Chondrocyte (in vitro differentiated cells): Measurements from ENCODE around the gene CACNG4. TPM values are rescaled to one million over a fixed set of nuclear protein-coding genes. Genes with fewer than 3 reads are reported as not detected.

Source experiments
- DNase-seq: peaks from one replicate; pipeline ENCODE4 v3.0.0; 2021; ENCODE audit warnings: mixed read lengths, low spot score
- H3K27ac Mint-ChIP-seq: one replicate; pipeline ENCODE4 v1.8.0; 2021; ENCODE audit warnings: mild to moderate bottlenecking, moderate library complexity, mixed read lengths; ENCODE audit not compliant: unreplicated experiment
- H3K27me3 Mint-ChIP-seq: 2 replicates; pipeline ENCODE4 v1.8.0; 2021; ENCODE audit warnings: low read depth, mixed read lengths
- H3K36me3 Mint-ChIP-seq: 2 replicates; pipeline ENCODE4 v1.8.0; 2021; ENCODE audit warnings: low read depth, mixed read lengths
- H3K4me1 Mint-ChIP-seq: 2 replicates; pipeline ENCODE4 v1.8.0; 2021; ENCODE audit warnings: low read depth, mild to moderate bottlenecking, mixed read lengths
- H3K4me3 Mint-ChIP-seq: one replicate; pipeline ENCODE4 v1.8.0; 2021; ENCODE audit warnings: mild to moderate bottlenecking, moderate library complexity, mixed read lengths; ENCODE audit not compliant: unreplicated experiment
- H3K9me3 Mint-ChIP-seq: 2 replicates; pipeline ENCODE4 v1.8.0; 2021; ENCODE audit warnings: low read depth, mixed read lengths
- CTCF ChIP-seq: fragments of 200-600 bp; sonication (generic); IDR thresholded peaks from 2 replicates; pipeline ENCODE4 v1.5.0; 2021; ENCODE audit warnings: antibody characterized with exemption, mild to moderate bottlenecking, moderate library complexity
- total RNA-seq: library from RNA; stranded (reverse); gene quantifications from 3 replicates; pipeline ENCODE4 v1.2.1, GENCODE V29; 2021

Gene CACNG4
- total RNA-seq, 1 donor from 2014 or later: 2.9 TPM

- no peak for TF ChIP-seq CTCF
- Mint-ChIP-seq H3K36me3 (no peaks in the 10 kb centered on the region), H3K27me3 (no peaks in the 10 kb centered on the region), H3K4me3 (no peak overlapping the region), H3K4me1 (no peaks in the 10 kb centered on the region), H3K27ac (no peak overlapping the region), H3K9me3 (no peaks in the 10 kb centered on the region)
- no peak for DNase-seq
Measured at GRCh38 chr17:67026341-67026740, 61.8 kb downstream of the CACNG4 start.

DNA sequence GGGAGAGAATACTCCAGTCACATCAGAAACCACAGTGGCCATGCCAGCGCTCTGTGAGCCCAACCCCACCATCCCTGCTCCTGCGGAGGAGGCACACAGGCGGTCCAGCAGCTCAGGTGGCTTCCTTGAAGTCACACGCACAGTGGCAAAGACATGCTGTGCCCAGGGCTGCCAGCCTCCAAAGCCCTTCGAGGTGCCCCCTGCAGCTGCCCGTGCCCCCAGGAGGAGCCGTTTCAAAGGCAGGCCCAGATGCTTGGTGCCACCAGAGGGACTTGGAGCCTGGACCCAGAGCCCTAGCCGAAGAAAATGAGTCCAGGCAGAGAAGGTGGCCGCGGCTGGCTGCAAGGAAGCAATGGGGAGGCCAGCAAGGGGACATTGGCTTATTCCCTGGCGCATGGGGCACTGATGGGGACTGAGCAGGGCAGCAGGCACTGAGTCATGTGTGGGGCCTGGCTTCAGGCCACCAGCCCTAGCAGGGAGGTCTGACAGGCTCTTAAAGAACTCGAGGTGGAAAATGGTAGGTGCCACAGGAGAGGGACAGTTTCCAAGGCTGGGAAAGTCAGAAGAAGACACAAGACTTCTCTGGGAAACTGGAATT, 62.6 kb downstream of the CACNG4 start:
- H3K9me3 Mint-ChIP-seq: no peaks in the 10 kb centered on the region
- no peak overlapping the region for H3K4me3 Mint-ChIP-seq
- TF ChIP-seq CTCF: no peak
- no peaks in the 10 kb centered on the region for H3K36me3 Mint-ChIP-seq
- no peaks in the 10 kb centered on the region for H3K27me3 Mint-ChIP-seq
- no peak overlapping the region for H3K27ac Mint-ChIP-seq
- DNase-seq: no peak
- H3K4me1 Mint-ChIP-seq: no peaks in the 10 kb centered on the region

DNA sequence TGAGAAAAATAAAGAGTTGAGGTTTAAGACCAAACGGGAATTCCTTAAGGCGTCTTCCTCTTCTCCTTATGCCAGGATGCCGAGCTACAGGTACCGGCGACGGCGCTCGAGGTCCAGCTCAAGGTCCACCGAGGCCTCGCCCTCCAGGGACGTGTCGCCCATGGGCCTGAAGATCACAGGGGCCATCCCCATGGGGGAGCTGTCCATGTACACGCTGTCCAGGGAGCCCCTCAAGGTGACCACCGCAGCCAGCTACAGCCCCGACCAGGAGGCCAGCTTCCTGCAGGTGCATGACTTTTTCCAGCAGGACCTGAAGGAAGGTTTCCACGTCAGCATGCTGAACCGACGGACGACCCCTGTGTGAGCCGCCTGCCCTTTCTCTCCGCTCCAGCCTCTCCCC, 66.1 kb downstream of the CACNG4 start:
- H3K4me3 Mint-ChIP-seq: no peak overlapping the region

DNA sequence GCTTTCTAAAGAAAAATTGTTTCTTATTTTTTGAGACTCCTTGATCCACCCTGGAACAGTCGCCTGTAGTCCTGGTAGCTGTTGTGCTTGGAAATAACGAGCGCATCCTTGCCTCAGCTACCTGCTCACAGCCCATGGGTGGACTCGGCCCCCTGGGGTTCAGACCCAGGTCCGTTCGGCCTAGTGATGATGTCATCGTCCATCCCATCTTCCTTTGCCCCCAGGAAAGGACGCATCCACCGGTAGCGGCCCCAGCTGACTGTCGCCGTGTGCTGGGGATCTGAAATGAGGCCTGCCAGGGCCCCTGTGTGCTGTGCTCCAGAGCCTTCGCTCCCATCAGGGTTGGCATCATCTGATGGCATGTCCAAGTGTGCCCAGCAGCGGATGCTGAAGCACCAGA, 67.9 kb downstream of the CACNG4 start:
- Mint-ChIP-seq H3K4me1 (no peaks in the 10 kb centered on the region), H3K27me3 (peaks cover 8% of the 10 kb centered on the region)

More for the DNA sequence above, 66.1 kb downstream of the CACNG4 start:
- no peak overlapping the region for H3K27ac Mint-ChIP-seq
- H3K9me3 Mint-ChIP-seq: no peaks in the 10 kb centered on the region
- no peak for TF ChIP-seq CTCF
- no peaks in the 10 kb centered on the region for H3K4me1 Mint-ChIP-seq
- peaks cover 4% of the 10 kb centered on the region for H3K27me3 Mint-ChIP-seq
- DNase-seq: no peak
- no peaks in the 10 kb centered on the region for H3K36me3 Mint-ChIP-seq

DNA sequence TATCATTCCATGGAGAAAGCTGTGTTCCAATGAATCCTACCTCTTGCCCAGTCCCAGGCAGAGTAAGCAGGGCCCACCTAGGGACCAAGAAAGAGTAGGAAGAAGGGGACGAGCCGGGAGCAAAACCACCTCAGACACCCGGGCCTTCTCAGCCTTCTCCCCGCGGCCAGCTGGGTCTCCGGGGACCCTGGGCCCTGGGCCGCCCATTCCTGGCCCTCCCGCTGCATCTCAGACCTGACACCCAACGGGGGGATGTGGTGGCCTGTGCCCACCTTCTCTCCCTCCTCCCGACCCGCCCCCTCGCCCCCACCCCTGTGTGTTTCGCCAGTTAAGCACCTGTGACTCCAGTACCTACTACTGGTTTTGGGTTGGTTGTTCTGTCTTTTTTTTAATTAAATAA, 68.5 kb downstream of the CACNG4 start:
- no peak for TF ChIP-seq CTCF
- no peaks in the 10 kb centered on the region for H3K4me1 Mint-ChIP-seq
- H3K9me3 Mint-ChIP-seq: no peaks in the 10 kb centered on the region
- H3K27me3 Mint-ChIP-seq: peaks cover 8% of the 10 kb centered on the region
- H3K27ac Mint-ChIP-seq: no peak overlapping the region
- no peak for DNase-seq
- no peak overlapping the region for H3K4me3 Mint-ChIP-seq
- H3K36me3 Mint-ChIP-seq: no peaks in the 10 kb centered on the region

More for the DNA sequence above, 67.9 kb downstream of the CACNG4 start:
- no peak for DNase-seq
- no peaks in the 10 kb centered on the region for H3K9me3 Mint-ChIP-seq
- H3K36me3 Mint-ChIP-seq: no peaks in the 10 kb centered on the region
- no peak overlapping the region for H3K4me3 Mint-ChIP-seq
- H3K27ac Mint-ChIP-seq: no peak overlapping the region
- TF ChIP-seq CTCF: no peak
